Measurements from ENCODE around the gene OXCT1.

OXCT1 gene

DNA sequence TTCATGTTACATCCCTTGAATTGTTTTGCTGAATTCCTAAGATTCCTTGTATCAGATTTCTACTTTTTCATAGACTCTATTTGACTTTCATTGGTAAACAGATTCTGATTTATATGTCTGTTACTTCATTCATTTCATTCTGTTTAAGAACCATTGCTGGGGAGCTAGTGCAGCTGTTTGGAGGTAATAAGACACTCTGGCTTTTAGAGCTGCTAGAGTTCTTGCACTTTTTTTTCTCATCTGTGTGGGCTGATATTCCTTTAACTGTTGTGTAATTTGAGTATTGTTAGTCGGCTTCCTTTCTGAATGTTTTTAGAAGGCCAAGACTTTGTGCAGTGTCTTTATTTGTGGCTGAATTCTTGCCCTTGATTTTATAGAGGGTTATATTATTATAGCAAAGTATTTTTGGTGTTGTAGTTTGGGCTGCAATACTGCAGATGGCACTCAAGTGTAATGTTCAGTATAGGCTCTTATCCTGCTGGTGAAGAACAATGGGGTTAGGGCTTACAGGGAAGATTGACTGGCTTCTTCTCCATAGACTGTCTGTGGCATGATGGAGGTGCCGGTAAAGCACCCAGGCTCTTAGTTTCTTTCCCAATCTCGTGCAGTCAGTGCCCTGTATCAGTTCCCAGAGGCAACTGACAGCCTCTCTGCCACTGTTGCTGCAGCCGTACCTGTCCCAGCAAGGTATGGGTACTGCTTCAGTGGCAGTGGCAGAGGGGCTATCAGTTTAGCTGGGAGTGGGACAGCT, 162.2 kb downstream of the OXCT1 start:
- DNase-seq = peak; percentile 13

DNA sequence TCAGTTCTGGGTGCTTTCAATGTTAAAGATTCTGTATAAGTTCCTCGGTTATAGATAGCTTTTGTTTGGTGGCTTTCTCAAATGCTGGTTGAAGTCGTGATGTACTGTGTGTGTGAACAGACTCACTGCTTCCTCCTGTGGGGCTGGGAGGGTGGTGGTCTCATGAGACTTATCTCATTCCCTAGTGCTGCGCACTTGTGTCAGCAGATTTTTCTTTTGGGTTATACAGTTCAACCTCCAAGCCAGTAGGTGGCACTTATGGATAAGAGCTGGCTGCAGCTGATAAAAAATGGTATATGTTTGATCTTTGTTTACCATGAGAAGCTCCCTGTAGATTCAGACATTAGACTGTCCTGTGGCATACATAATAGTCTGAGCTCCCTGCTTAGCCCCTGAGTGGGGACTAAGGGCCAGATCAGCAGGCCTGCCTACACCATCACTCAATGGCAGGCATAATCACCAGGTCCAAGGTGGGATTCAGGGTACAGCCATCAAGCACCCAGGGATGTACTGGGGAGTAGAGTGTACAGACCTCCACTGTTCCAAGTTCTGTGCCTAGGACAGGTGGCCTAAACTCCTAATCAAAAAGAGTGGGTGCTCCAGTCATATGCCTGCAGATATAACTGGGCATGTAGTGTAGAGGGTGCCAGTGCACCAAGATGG, 174.2 kb downstream of the OXCT1 start:
- DNase-seq = no peak

DNA sequence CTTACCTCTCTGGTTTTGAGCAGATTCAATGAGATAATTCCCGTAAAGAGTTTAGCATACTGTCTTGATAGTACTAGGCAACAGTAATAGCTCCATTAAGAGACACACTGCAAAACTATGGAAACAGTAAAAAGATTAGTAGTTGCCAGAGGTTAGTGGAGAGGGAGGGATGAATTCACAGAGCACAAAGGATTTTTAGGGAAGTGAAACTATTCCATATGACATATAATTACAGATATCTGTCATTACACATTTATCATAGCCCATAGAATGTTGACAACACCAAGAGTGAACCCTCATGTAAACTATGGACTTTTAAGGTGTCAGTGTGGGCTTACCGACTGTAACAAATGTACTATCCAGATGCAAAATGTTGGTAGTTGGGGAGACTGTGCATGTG, 183.5 kb downstream of the OXCT1 start:
- DNase-seq = no peak

DNA sequence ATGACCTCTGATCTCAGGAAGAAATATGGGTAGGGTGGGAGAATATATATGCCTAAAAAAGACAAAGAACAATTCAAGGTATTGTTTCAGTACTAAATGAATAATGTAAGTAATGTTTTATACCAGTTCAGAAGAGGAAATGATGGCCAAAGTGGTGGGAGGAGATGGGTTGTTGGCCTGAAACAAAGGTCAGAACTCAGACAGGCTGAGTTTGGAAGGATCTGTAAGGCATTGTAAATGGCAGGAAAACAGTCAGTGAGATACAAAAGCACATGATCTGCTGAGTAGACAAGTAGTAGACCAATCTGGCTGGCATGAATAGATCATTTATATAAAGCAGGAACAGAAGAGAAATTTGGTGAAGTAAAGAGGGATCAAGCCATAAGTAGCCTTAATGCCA, 184.0 kb downstream of the OXCT1 start:
- no peak for DNase-seq

DNA sequence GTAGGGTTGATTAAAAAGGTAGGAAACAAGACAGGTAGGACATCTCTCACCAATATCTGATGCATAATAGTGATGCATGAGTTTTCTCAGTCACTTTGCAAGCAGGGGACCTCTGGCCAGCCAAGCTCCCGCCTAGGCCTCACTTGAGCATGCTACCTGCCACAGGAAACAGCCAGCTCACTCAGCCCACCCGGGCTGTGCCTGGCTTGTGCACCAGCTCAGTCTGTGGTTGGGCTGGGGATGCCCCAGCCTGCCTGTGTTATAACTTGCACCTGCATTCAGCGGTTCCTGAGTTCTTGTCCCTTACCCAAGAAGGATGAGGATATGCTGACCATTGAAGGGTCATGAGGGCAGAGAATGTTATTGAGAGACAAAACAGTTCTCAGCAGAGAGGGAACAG, 187.0 kb downstream of the OXCT1 start:
- no peak for DNase-seq

DNA sequence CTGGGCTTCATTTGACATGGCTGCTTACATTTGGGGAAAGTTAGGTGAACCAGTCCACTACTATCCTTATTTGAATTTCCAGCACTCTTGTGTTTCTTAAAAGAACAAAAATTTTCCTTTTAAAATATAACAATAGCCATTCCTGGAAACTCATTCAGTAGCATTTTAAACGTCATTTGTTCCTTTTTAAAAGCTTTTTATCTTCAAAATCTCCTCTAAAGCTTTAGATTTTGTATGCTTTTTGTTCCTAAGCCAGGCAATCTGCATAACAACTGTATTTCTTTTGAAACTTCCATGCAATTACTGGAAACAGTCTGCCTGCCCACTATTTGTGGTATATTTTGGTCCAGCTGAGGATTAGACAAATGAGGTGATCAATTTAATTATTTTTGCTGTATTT, 187.6 kb downstream of the OXCT1 start:
- no peak for DNase-seq

DNA sequence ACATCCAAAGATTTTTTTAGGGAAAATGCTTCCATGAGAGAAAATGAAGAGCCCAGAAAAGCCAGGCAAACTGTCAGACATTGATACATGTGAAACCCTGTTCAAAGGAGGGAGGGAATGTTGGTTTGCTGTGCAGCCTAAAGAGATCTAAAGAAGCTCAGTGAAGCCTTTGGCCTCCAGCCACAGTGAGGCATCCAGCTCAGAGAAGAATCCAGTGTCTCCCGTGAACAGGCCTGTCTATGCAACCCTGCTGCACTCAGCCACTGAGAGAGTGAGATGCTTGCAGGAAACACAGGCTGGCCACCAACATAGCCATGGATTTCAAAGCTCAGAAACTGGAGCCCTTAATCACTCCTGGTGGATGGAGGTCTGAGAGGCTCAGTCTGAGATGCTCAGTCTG, 188.4 kb downstream of the OXCT1 start:
- no peak for DNase-seq
